Transverse colon (tissue), 4 donors: ENCODE measurements around the gene FMNL2. TPM values are rescaled to one million over a fixed set of nuclear protein-coding genes. Genes with fewer than 3 reads are reported as not detected.

Source experiments
- DNase-seq: peaks from one replicate; pipeline ENCODE4 v3.0.0-alpha.2; 2019
- H3K27ac ChIP-seq, 4 donors: fragments of 200-600 bp; sonication (generic); 2 replicates each; pipeline ENCODE4 v1.5.1; 2016 to 2018; ENCODE audit warnings: inconsistent platforms in 4 of 4
- H3K27me3 ChIP-seq: fragments of 200-600 bp; sonication (generic); 2 replicates; pipeline ENCODE4 v1.5.1; 2017; ENCODE audit warnings: inconsistent platforms
- H3K36me3 ChIP-seq, 4 donors: fragments of 200-600 bp; sonication (generic); 2 replicates each; pipeline ENCODE4 v1.5.1; 2017 to 2019; ENCODE audit warnings: inconsistent platforms in 4 of 4
- H3K4me1 ChIP-seq, 4 donors: fragments of 200-600 bp; sonication (generic); 2 replicates each; pipeline ENCODE4 v1.5.1; 2017 to 2020; ENCODE audit warnings: inconsistent platforms in 4 of 4
- H3K4me3 ChIP-seq, 4 donors: fragments of 200-600 bp; sonication (generic); 1 replicate in 1 of 4; 2 replicates in 3 of 4; pipeline versions ENCODE4 v1.5.1 to v1.6.1; 2017 to 2019; ENCODE audit warnings: inconsistent platforms in 4 of 4
- H3K9me3 ChIP-seq, 2 donors: fragments of 200-600 bp; sonication (generic); 2 replicates each; pipeline ENCODE4 v1.5.1; 2017 to 2019; ENCODE audit warnings: inconsistent platforms in 2 of 2
- EP300 ChIP-seq: sonication (generic); formaldehyde crosslinking; IDR thresholded peaks from one replicate; pipeline ENCODE4 v1.6.1; 2017; ENCODE audit warnings: antibody characterized with exemption, low read depth
- POLR2A ChIP-seq: fragments of 450-650 bp; IDR thresholded peaks from one replicate; pipeline ENCODE4 v1.6.1; 2016; ENCODE audit warnings: antibody characterized with exemption, mild to moderate bottlenecking, moderate library complexity
- POLR2AphosphoS5 ChIP-seq, 3 donors: sonication (generic); formaldehyde crosslinking; IDR thresholded peaks; one replicate each; pipeline ENCODE4 v1.6.1; 2016; ENCODE audit warnings: antibody characterized with exemption in 3 of 3
- WGBS, 2 donors: methylation state at CpG; one replicate each; pipeline ENCODE4 v1.1.5; 2018; ENCODE audit warnings: low coverage in 1 of 2; 5-methylcytosine and 5-hydroxymethylcytosine counted together
- in situ Hi-C, 4 donors: fragments of 200-750 bp; cut with MboI; loops; one replicate each; pipeline versions ENCODE4 v1.15.0 to v1.15.1; 2017; ENCODE audit warnings: low sequenced_read_pairs in 3 of 4, low pct_ligation_motif_present in 1 of 4, low pct_unique_long_range_greater_than_20kb in 1 of 4
- intact Hi-C: fragments of 100-400 bp; cut with DNase I; formaldehyde crosslinking; loops from one replicate; pipeline ENCODE4 v1.15.1; 2023; ENCODE audit warnings: low total_unique reads
- total RNA-seq, 4 donors: library from RNA; depleted of rRNA; stranded (reverse); fragments of >200 nt; gene quantifications; one replicate each; pipeline ENCODE4 v1.1.0, GENCODE V29; 2016
- TF ChIP-seq, protein P1 (sequence below), 5 experiments: fragments of 200-600 bp in 3 of 5; fragments of 450-650 bp in 2 of 5; sonication (generic) in 3 of 5; IDR thresholded peaks; 1 replicate in 2 of 5; 2 replicates in 3 of 5; pipeline ENCODE4 v1.5.1; 2016 to 2017; ENCODE audit warnings: antibody characterized with exemption in 5 of 5, inconsistent platforms in 3 of 5, mild to moderate bottlenecking in 2 of 5, moderate library complexity in 1 of 5

Gene FMNL2
- total RNA-seq, 4 donors from 2014 or later, result 9.2 to 31.4 (median 23.9) TPM

DNA sequence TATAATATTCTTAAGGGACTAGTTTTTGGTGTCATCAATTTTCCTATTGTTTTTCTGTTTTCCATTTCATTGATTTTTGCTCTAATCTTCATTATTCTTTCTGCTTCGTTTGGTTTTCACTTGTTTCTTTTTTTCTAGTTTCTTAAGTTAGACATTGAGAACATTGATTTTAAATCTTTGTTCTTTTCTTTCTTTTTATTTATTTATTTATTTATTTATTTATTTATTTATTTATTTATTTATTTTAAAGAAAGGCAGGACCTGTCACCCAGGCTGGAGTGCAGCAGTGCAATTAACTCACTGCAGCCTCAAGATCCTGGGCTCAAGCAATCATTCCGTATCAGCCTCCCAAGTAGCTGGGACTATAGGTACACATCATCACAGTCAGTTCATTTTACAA, 7.0 kb upstream of the FMNL2 start:
- TF ChIP-seq EP300 (no peak), POLR2AphosphoS5 (IDR thresholded peaks at IDR 0.05) (no peak), POLR2A (no peak)
- TF ChIP-seq, protein P1, sequence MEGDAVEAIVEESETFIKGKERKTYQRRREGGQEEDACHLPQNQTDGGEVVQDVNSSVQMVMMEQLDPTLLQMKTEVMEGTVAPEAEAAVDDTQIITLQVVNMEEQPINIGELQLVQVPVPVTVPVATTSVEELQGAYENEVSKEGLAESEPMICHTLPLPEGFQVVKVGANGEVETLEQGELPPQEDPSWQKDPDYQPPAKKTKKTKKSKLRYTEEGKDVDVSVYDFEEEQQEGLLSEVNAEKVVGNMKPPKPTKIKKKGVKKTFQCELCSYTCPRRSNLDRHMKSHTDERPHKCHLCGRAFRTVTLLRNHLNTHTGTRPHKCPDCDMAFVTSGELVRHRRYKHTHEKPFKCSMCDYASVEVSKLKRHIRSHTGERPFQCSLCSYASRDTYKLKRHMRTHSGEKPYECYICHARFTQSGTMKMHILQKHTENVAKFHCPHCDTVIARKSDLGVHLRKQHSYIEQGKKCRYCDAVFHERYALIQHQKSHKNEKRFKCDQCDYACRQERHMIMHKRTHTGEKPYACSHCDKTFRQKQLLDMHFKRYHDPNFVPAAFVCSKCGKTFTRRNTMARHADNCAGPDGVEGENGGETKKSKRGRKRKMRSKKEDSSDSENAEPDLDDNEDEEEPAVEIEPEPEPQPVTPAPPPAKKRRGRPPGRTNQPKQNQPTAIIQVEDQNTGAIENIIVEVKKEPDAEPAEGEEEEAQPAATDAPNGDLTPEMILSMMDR (IDR thresholded peaks at IDR 0.05), result no peak
- Histone ChIP-seq H3K9me3 (no peaks in the 10 kb centered on the region), H3K27ac (no peak overlapping the region), H3K4me3 (no peak overlapping the region), H3K4me1 (no peaks in the 10 kb centered on the region), H3K27me3 (no peaks in the 10 kb centered on the region), H3K36me3 (no peaks in the 10 kb centered on the region)
- 94 to 98% methylated on average over 2 of the region's 2 CpGs for WGBS, 2 donors
- DNase-seq, result no peak
- intact Hi-C loops, result no loop called here
- in situ Hi-C loops, result loop anchor here in 2 of 4 donors (25.0 kb wide), 2 partner anchors 141 to 284 kb away; partner anchors contain the start of gene STAM2 (in 2 of the 2)

DNA sequence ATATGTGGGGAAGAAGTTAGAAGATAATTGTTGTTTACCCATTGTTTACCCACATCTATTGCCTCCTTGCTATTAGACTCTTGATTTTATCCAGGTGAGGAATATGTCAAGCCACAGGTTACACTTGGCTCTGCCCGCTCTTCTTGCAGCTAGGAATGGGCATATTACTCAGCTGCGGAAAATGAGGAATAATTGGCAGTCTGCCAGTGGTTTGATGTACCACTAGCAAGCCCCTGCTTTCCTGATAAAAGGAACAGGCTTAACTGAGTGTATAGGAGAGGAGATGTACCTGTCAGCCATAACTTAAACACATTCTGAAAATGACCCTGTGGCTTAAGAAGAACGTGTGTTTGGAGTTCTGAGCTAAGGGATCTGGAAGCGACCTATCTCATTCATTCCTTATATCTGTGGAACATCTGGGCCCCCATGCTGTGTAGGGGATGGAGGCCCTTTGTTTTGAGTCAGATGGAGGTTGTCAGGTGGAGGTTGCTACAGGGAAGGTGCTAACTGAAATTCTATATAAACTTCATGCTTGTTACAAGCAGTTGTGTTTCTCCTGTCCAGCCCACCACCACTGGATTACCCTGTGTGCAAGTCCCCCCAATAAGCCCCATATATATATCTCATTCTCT, 4.6 kb upstream of the FMNL2 start:
- Histone ChIP-seq H3K27ac (no peak overlapping the region), H3K4me1 (peaks cover 0 to 5% (median 2%) of the 10 kb centered on the region in 4 donors), H3K36me3 (no peaks in the 10 kb centered on the region), H3K9me3 (no peaks in the 10 kb centered on the region), H3K4me3 (no peak overlapping the region), H3K27me3 (no peaks in the 10 kb centered on the region)
- TF ChIP-seq EP300 (no peak), POLR2A (no peak), POLR2AphosphoS5 (IDR thresholded peaks at IDR 0.05) (no peak)
- TF ChIP-seq, protein P1 (IDR thresholded peaks at IDR 0.05), result no peak
- intact Hi-C loops, result loop anchor here (10.0 kb wide), 1 partner anchor 294 kb away; no protein-coding TSS in a partner anchor
- in situ Hi-C loops, result loop anchor here in 3 of 4 donors (10.0 to 25.0 kb wide), 4 partner anchors 143 to 304 kb away; partner anchors contain the start of gene STAM2 (in 2 of the 3)
- 83% methylated on average over 3 to 4 of the region's 4 CpGs for WGBS, 2 donors
- DNase-seq, result no peak

DNA sequence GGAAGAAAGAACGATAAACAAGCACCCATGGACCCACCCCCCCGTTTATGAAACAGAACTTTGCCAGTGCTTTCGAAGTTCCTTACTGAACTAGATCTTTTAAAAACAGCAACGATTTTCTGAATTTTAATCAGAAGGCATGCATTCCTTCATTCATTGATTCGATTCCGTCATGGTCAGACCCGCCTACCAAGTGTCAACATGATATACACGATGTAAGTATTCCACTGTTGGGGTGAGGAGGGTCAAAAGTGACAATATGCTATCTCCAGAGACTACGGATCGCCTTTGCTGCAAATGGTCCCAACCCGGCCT, 316 bp upstream of the FMNL2 start:
- Histone ChIP-seq H3K4me3 (peak overlapping the region; percentile 85 to 100 (median 88)), H3K27me3 (no peaks in the 10 kb centered on the region), H3K9me3 (no peaks in the 10 kb centered on the region), H3K4me1 (peaks cover 4 to 24% (median 6%) of the 10 kb centered on the region in 4 donors), H3K27ac (peak overlapping the region; percentile 86 to 94 (median 92)), H3K36me3 (no peaks in the 10 kb centered on the region)
- TF ChIP-seq, protein P1 (IDR thresholded peaks at IDR 0.05), result no peak
- TF ChIP-seq POLR2AphosphoS5 (IDR thresholded peaks at IDR 0.05) (no peak), POLR2A (no peak), EP300 (no peak)
- no peak for DNase-seq
- intact Hi-C loops (loop anchor here (10.0 kb wide), 1 partner anchor 290 kb away; no protein-coding TSS in a partner anchor), in situ Hi-C loops (loop anchor here in 3 of 4 donors (10.0 to 25.0 kb wide), 4 partner anchors 147 to 300 kb away; partner anchors contain the start of gene STAM2 (in 2 of the 3))
- WGBS, 2 donors, result 5 to 7% methylated on average over 4 to 11 of the region's 11 CpGs

DNA sequence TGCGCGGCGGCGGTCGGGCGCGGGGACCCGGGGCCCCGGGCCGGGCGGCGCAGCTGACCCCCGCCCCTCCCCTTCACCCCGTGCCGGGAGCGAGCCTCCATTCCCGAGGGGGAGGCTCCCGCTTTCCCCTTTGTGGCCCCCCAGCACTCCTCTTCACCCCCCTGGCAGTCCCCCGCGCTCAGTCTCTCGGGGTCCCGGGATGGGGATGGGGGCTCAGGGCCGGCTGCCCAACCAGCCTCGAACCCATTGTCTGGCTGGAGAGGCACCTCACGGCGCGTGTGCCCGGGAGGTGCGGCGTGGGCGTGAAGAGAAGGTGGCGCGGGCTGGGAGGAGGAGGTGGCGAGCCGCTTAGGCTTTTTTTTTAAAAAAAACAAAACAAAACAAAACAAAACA, 748 bp downstream of the FMNL2 start:
- DNase-seq, result no peak
- Histone ChIP-seq H3K9me3 (no peaks in the 10 kb centered on the region), H3K27ac (peak overlapping the region; percentile 86 to 94 (median 92)), H3K27me3 (no peaks in the 10 kb centered on the region), H3K4me3 (peak overlapping the region; percentile 85 to 100 (median 88)), H3K4me1 (peaks cover 4 to 24% (median 6%) of the 10 kb centered on the region in 4 donors), H3K36me3 (no peaks in the 10 kb centered on the region)
- WGBS, 2 donors, result 0 to 2% methylated on average over 1 to 30 of the region's 35 CpGs
- intact Hi-C loops, result loop anchor here (10.0 kb wide), 1 partner anchor 289 kb away; no protein-coding TSS in a partner anchor
- in situ Hi-C loops, result loop anchor here in 3 of 4 donors (10.0 to 25.0 kb wide), 4 partner anchors 148 to 299 kb away; partner anchors contain the start of gene STAM2 (in 2 of the 3)
- TF ChIP-seq POLR2AphosphoS5 (IDR thresholded peaks at IDR 0.05) (no peak), EP300 (no peak), POLR2A (no peak)
- TF ChIP-seq, protein P1 (IDR thresholded peaks at IDR 0.05), result no peak
